ENCODE data around the gene SIX2. TPM values are rescaled to one million over a fixed set of nuclear protein-coding genes. Genes with fewer than 3 reads are reported as not detected.

The SIX2 gene
- total RNA-seq, 1 experiment from 2014 or later, result 0.51 TPM

GRCh38 chr2:45020439-45020838 lies 11.2 kb upstream of the SIX2 start:
- ATAC-seq (no peak), DNase-seq (ENCODE audit: low read depth, low spot score) (no peak)
- H3K27ac ChIP-seq (ENCODE audit: low read length), result no peak overlapping the region
- H3K27me3 ChIP-seq (ENCODE audit: control insufficient read depth, insufficient read depth, low read length), result peaks cover 17% of the 10 kb centered on the region
- POLR2A ChIA-PET, result no interaction called here
- H3K4me1 ChIP-seq (ENCODE audit: control insufficient read depth, insufficient read depth, low read length), result no peaks in the 10 kb centered on the region
- no peaks in the 10 kb centered on the region for H3K9me3 ChIP-seq (ENCODE audit: control insufficient read depth, insufficient read depth, low read depth, low read length)
- in situ Hi-C loops (cut with HindIII; ENCODE audit: low pct_unique_long_range_greater_than_20kb, low sequenced_read_pairs) (no loop called here), intact Hi-C loops (cut with micrococcal nuclease; ENCODE audit: unreplicated experiment) (no loop called here)
- H3K4me3 ChIP-seq (ENCODE audit: low read depth in 2 of 2, low read length in 2 of 2), result no peak overlapping the region
- BruUV-seq (replicated peaks), result no TSS peak
- no peaks in the 10 kb centered on the region for H3K36me3 ChIP-seq (ENCODE audit: control insufficient read depth, insufficient read depth, low read length)
- TF ChIP-seq, protein P1, sequence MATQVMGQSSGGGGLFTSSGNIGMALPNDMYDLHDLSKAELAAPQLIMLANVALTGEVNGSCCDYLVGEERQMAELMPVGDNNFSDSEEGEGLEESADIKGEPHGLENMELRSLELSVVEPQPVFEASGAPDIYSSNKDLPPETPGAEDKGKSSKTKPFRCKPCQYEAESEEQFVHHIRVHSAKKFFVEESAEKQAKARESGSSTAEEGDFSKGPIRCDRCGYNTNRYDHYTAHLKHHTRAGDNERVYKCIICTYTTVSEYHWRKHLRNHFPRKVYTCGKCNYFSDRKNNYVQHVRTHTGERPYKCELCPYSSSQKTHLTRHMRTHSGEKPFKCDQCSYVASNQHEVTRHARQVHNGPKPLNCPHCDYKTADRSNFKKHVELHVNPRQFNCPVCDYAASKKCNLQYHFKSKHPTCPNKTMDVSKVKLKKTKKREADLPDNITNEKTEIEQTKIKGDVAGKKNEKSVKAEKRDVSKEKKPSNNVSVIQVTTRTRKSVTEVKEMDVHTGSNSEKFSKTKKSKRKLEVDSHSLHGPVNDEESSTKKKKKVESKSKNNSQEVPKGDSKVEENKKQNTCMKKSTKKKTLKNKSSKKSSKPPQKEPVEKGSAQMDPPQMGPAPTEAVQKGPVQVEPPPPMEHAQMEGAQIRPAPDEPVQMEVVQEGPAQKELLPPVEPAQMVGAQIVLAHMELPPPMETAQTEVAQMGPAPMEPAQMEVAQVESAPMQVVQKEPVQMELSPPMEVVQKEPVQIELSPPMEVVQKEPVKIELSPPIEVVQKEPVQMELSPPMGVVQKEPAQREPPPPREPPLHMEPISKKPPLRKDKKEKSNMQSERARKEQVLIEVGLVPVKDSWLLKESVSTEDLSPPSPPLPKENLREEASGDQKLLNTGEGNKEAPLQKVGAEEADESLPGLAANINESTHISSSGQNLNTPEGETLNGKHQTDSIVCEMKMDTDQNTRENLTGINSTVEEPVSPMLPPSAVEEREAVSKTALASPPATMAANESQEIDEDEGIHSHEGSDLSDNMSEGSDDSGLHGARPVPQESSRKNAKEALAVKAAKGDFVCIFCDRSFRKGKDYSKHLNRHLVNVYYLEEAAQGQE (IDR thresholded peaks at IDR 0.05; ENCODE audit: insufficient read depth in 1 of 2, low read depth in 2 of 2, low read length in 1 of 2), result no peak
- TF ChIP-seq, protein P2, sequence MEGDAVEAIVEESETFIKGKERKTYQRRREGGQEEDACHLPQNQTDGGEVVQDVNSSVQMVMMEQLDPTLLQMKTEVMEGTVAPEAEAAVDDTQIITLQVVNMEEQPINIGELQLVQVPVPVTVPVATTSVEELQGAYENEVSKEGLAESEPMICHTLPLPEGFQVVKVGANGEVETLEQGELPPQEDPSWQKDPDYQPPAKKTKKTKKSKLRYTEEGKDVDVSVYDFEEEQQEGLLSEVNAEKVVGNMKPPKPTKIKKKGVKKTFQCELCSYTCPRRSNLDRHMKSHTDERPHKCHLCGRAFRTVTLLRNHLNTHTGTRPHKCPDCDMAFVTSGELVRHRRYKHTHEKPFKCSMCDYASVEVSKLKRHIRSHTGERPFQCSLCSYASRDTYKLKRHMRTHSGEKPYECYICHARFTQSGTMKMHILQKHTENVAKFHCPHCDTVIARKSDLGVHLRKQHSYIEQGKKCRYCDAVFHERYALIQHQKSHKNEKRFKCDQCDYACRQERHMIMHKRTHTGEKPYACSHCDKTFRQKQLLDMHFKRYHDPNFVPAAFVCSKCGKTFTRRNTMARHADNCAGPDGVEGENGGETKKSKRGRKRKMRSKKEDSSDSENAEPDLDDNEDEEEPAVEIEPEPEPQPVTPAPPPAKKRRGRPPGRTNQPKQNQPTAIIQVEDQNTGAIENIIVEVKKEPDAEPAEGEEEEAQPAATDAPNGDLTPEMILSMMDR (IDR thresholded peaks at IDR 0.05), result no peak
- no peak for TF ChIP-seq POLR2AphosphoS5 (IDR thresholded peaks at IDR 0.05; ENCODE audit: low read depth, low read length)
- TF ChIP-seq SIN3A (IDR thresholded peaks at IDR 0.05; ENCODE audit: borderline replicate concordance, insufficient read depth, low read depth, low read length), result no peak
- CTCF ChIA-PET, result no interaction called here

DNA sequence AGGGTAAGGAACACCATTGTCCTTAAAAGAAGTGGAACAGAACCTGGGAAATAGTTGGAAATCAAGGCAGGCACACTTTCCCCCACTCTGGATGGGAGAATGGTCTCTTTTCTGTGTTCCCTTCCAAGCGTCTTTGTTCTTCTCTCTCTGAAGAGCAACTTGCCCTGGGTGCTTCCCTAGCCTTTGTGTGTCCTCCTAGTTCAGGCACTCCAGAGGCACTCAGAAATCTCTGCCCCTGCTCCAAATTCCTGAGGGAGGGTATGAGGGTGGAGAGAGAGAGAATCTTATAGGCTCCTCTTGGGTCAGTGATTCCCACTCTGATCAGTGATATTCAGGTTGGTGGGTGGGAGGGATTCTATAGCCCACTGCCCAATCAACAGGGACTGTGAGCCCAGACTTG lies 8.8 kb upstream of the SIX2 start:
- TF ChIP-seq, protein P2 (IDR thresholded peaks at IDR 0.05), result no peak
- TF ChIP-seq POLR2AphosphoS5 (IDR thresholded peaks at IDR 0.05; ENCODE audit: low read depth, low read length) (no peak), SIN3A (IDR thresholded peaks at IDR 0.05; ENCODE audit: borderline replicate concordance, insufficient read depth, low read depth, low read length) (no peak), TCF7L2 (IDR thresholded peaks at IDR 0.05; ENCODE audit: low read depth, low read length) (no peak)
- TF ChIP-seq, protein P1 (IDR thresholded peaks at IDR 0.05; ENCODE audit: insufficient read depth in 1 of 2, low read depth in 2 of 2, low read length in 1 of 2), result no peak
- no TSS peak for BruUV-seq (replicated peaks)
- no peak for ATAC-seq
- POLR2A ChIA-PET, result no interaction called here
- no peak for DNase-seq (ENCODE audit: low read depth, low spot score)
- Histone ChIP-seq H3K4me3 (ENCODE audit: low read depth in 2 of 2, low read length in 2 of 2) (no peak overlapping the region), H3K27me3 (ENCODE audit: control insufficient read depth, insufficient read depth, low read length) (peaks cover 29% of the 10 kb centered on the region), H3K9me3 (ENCODE audit: control insufficient read depth, insufficient read depth, low read depth, low read length) (no peaks in the 10 kb centered on the region), H3K27ac (ENCODE audit: low read length) (no peak overlapping the region), H3K4me1 (ENCODE audit: control insufficient read depth, insufficient read depth, low read length) (no peaks in the 10 kb centered on the region; the same call in 1 of the 2 replicates), H3K36me3 (ENCODE audit: control insufficient read depth, insufficient read depth, low read length) (no peaks in the 10 kb centered on the region)
- intact Hi-C loops (cut with micrococcal nuclease; ENCODE audit: unreplicated experiment) (no loop called here), in situ Hi-C loops (cut with HindIII; ENCODE audit: low pct_unique_long_range_greater_than_20kb, low sequenced_read_pairs) (no loop called here)
- CTCF ChIA-PET, result no interaction called here
